ENCODE data around the gene C5orf46.

GRCh38 chr5:147893820-147894219, 12.5 kb downstream of the C5orf46 start:
- no peak for TF ChIP-seq CTCF (IDR thresholded peaks at IDR 0.05)
- TF ChIP-seq POLR2A (IDR thresholded peaks at IDR 0.05), result no peak
